Measurements from ENCODE around the gene SHKBP1.

Gene SHKBP1

DNA sequence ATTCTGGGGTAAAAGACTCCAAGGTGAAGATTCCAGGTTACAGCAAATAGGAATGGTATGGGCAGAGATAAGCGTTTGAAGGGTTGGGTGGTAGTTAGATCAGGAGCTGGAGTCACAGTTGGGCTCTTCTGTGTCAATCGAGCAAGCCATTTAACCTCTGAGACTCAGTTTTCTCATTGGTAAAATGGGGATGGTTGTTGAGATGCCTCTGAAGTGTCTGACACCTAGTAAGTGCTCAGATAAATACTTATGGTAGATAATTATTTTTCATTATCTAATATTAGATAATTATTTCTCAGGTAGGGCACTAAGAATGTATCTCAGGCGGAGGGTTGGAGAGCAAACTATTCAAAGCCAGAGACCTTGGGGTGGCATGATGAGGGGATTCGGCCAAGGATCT is 32.3 kb downstream of the SHKBP1 start:
- no peak for DNase-seq (ENCODE audit: low read depth)
- H3K4me3 ChIP-seq (ENCODE audit: low read depth, low read length): no peak overlapping the region
- TF ChIP-seq CTCF (conservative IDR thresholded peaks at IDR 0.05; ENCODE audit: low read depth, low read length): no peak

DNA sequence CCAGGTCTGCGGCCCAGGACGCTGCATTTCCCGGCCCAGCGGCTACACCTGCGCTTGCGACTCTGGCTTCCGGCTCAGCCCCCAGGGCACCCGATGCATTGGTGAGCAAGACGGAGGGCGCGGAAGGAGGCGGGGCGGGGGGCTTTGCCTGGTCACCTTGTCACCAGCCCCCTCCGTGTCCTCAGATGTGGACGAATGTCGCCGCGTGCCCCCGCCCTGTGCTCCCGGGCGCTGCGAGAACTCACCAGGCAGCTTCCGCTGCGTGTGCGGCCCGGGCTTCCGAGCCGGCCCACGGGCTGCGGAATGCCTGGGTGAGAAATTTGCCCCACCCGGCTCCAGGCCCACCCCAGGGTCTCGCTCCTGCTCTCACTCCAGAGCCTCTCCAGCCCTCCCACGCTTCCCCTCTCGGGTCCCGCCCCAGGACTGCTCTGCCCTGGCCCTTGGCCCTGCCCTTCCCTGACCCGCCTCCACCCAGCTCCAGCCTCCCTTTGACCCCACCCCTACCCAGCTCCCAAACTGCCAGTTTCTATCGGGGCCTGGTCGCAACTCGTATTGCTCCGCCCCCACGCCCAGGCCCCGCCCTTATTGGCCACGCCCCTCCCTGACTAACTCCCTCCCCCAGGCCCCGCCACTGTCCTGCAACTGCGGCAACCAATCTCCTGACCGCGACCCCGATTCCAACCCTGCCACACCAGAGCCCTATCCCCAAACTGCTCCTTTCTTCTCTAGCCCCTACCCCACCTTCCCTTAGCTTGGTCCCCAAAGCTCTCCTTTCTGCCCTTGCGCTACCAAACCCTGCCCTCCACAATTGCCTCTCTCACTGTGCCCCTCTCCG is 33.1 kb downstream of the SHKBP1 start:
- DNase-seq (ENCODE audit: low read depth): peak; percentile 62
- H3K4me3 ChIP-seq (ENCODE audit: low read depth, low read length): peak overlapping the region; percentile 52
- TF ChIP-seq CTCF (conservative IDR thresholded peaks at IDR 0.05; ENCODE audit: low read depth, low read length): no peak

- TF ChIP-seq CTCF (conservative IDR thresholded peaks at IDR 0.05; ENCODE audit: low read depth, low read length): no peak
- no peak for DNase-seq (ENCODE audit: low read depth)
- peak overlapping the region; percentile 52 for H3K4me3 ChIP-seq (ENCODE audit: low read depth, low read length)
These were observed 33.9 kb downstream of the SHKBP1 start for GRCh38 chr19:40610396-40611064.

DNA sequence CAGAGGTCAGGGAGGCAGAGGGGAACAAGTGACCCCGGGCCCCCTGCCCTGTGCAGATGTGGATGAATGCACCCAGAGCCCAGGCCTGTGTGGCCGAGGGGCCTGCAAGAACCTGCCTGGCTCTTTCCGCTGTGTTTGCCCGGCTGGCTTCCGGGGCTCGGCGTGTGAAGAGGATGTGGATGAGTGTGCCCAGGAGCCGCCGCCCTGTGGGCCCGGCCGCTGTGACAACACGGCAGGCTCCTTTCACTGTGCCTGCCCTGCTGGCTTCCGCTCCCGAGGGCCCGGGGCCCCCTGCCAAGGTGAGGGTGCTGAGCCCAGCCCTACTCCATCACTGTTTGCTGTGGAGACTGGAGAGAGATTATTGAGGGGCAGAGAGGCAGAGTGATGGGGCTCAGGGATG is 34.4 kb downstream of the SHKBP1 start:
- TF ChIP-seq CTCF (conservative IDR thresholded peaks at IDR 0.05; ENCODE audit: low read depth, low read length): no peak
- no peak overlapping the region for H3K4me3 ChIP-seq (ENCODE audit: low read depth, low read length)
- DNase-seq (ENCODE audit: low read depth): no peak

DNA sequence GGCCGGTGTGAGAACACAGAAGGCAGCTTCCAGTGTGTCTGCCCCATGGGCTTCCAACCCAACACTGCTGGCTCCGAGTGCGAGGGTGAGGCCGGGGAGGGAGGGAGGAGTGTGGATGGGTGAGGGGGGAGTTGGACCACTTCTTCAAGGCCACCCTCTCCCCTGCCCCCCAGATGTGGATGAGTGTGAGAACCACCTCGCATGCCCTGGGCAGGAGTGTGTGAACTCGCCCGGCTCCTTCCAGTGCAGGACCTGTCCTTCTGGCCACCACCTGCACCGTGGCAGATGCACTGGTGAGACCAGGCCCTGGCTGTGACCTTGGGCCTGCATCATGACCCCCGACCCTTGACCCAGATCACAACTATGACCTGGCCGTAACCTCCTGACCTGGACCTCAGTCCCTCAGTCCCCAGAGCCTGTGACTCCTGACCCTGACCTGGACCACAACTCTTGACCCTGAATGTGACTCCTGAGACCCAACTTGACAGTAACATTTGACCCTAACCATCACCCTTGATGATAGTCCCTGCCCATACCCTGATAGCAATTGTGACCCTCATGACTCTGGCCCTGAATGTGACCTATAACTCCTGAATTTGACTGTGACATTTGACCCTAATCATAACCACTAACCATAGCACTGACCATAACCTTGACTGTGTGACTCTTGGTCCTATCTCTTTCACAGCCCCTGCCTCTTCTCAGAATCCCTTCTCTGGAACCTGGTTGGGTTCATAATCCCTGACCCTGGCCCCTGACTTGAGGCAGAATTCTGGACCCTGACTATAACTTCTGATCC is 35.4 kb downstream of the SHKBP1 start:
- DNase-seq (ENCODE audit: low read depth): no peak
- no peak overlapping the region for H3K4me3 ChIP-seq (ENCODE audit: low read depth, low read length)
- no peak for TF ChIP-seq CTCF (conservative IDR thresholded peaks at IDR 0.05; ENCODE audit: low read depth, low read length)

DNA sequence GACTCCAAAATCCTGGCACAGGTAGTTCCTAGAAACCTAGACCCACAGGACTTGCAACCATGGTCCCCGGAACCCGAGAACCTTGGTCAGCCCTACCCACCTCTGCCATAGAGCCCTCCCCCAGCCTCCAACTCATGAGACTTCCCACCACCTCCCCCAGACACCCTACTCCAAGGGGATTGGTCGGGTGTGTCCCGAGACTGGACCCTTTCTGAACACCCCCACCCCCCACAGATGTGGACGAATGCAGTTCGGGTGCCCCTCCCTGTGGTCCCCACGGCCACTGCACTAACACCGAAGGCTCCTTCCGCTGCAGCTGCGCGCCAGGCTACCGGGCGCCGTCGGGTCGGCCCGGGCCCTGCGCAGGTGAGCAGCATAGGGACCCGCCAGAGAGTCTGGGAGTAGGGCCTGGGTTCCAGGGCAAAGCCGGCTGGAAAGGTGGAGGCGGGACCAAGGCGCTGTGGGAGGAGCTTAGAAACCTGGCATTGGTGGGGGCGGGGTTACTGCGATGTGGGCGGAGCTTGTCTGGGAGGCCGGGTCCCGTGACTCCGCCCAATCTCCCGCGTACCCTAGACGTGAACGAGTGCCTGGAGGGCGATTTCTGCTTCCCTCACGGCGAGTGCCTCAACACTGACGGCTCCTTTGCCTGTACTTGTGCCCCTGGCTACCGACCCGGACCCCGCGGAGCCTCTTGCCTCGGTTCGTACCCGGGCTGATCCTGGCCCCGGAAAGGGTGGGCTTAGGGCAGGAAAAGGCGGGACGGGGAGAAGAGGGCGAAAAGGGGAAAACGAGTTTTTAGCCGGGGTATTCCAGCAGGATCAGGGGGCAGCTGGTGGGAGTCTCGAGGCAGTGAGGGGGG is 36.4 kb downstream of the SHKBP1 start:
- no peak for TF ChIP-seq CTCF (conservative IDR thresholded peaks at IDR 0.05; ENCODE audit: low read depth, low read length)
- peak; percentile 79 for DNase-seq (ENCODE audit: low read depth)
- H3K4me3 ChIP-seq (ENCODE audit: low read depth, low read length): peak overlapping the region; percentile 95
